OCI-LY7 (cell line): ENCODE results near the gene CSF1. TPM values are rescaled to one million over a fixed set of nuclear protein-coding genes. Genes with fewer than 3 reads are reported as not detected.

ENCODE experiments used
- BruUV-seq: library from RNA; stranded (reverse); fragments of 400-500 nt; replicated peaks from 2 replicates; lab custom pipeline; 2021; lab: Mats Ljungman, UMichigan
- CTCF ChIA-PET: fragments of 300-600 bp; sonication (Branson Sonifier 250); formaldehyde crosslinking; loops from one replicate; lab custom pipeline; 2022; ENCODE audit warnings: antibody characterized with exemption; ENCODE audit not compliant: unreplicated experiment; lab: Charles Lee
- POLR2A ChIA-PET: fragments of 300-600 bp; sonication (Branson Sonifier 250); formaldehyde crosslinking; loops from one replicate; lab custom pipeline; 2022; ENCODE audit warnings: antibody characterized with exemption; lab: Charles Lee
- DNase-seq: peaks from one replicate; pipeline ENCODE4 v3.0.0-alpha.2; 2015; ENCODE audit warnings: low spot score
- H2AFZ ChIP-seq: fragments of 200-600 bp; sonication (generic), shearing (Covaris generic); 2 replicates; pipeline ENCODE4 v1.6.1; 2014; ENCODE audit warnings: mild to moderate bottlenecking, antibody characterized with exemption, low read length, moderate library complexity
- H3K27ac ChIP-seq: fragments of 200-600 bp; sonication (generic); 2 replicates; pipeline ENCODE4 v1.5.1; 2014; ENCODE audit warnings: mixed run types, low read depth, mild to moderate bottlenecking, moderate library complexity, low read length, inconsistent platforms; ENCODE audit not compliant: poor library complexity, severe bottlenecking
- H3K36me3 ChIP-seq: fragments of 200-600 bp; sonication (generic); 2 replicates; pipeline ENCODE4 v1.6.1; 2014; ENCODE audit warnings: mild to moderate bottlenecking, antibody characterized with exemption, low read length, moderate library complexity, mixed read lengths; ENCODE audit not compliant: insufficient read depth
- H3K4me1 ChIP-seq: fragments of 200-600 bp; sonication (generic); 2 replicates; pipeline ENCODE4 v1.5.1; 2014; ENCODE audit warnings: mild to moderate bottlenecking, low read length; ENCODE audit not compliant: insufficient read depth, poor library complexity, severe bottlenecking
- H3K4me2 ChIP-seq: fragments of 200-600 bp; sonication (generic); 2 replicates; pipeline ENCODE4 v1.6.1; 2014; ENCODE audit warnings: mild to moderate bottlenecking, low read length
- H3K4me3 ChIP-seq: fragments of 200-600 bp; sonication (generic); 2 replicates; pipeline ENCODE4 v1.5.1; 2014; ENCODE audit warnings: mild to moderate bottlenecking, low read depth, low read length; ENCODE audit not compliant: poor library complexity, severe bottlenecking
- H3K79me2 ChIP-seq: fragments of 200-600 bp; sonication (generic); 2 replicates; pipeline ENCODE4 v1.6.1; 2016; ENCODE audit warnings: low read depth, mild to moderate bottlenecking, low read length, moderate library complexity, mixed read lengths; ENCODE audit not compliant: insufficient read depth
- H3K9me2 ChIP-seq: fragments of 200-600 bp; sonication (generic); 2 replicates; pipeline ENCODE4 v1.6.1; 2016; ENCODE audit warnings: mild to moderate bottlenecking, low read length, mixed read lengths; ENCODE audit not compliant: insufficient read depth
- H3K9me3 ChIP-seq: fragments of 200-600 bp; sonication (generic); 2 replicates; pipeline ENCODE4 v1.6.1; 2014; ENCODE audit warnings: mild to moderate bottlenecking, mixed run types, low read length, mixed read lengths
- H4K20me1 ChIP-seq: fragments of 200-600 bp; sonication (generic); 2 replicates; pipeline ENCODE4 v1.6.1; 2014; ENCODE audit warnings: mild to moderate bottlenecking, antibody characterized with exemption, low read length, moderate library complexity, mixed read lengths; ENCODE audit not compliant: insufficient read depth
- EZH2phosphoT487 ChIP-seq: fragments of 200-600 bp; sonication (generic); IDR thresholded peaks from 2 replicates; pipeline ENCODE4 v1.6.1; 2018; ENCODE audit warnings: low read depth, borderline replicate concordance, mild to moderate bottlenecking, mixed run types, antibody characterized with exemption, low read length, moderate library complexity, mixed read lengths
- intact Hi-C: fragments of 100-400 bp; cut with micrococcal nuclease; formaldehyde crosslinking; loops from one replicate; pipeline ENCODE4 v1.10.0; 2022; ENCODE audit not compliant: unreplicated experiment
- total RNA-seq, 2 experiments: library from RNA; depleted of rRNA in 1 of 2; stranded (reverse); fragments of >200 nt in 1 of 2; shearing (Covaris generic) in 1 of 2; gene quantifications; 2 replicates each; pipeline ENCODE4 v1.2.3, GENCODE V29; 2014 to 2022
- TF ChIP-seq, protein P1 (sequence below): fragments of 200-600 bp; sonication (generic); conservative IDR thresholded peaks from 2 replicates; pipeline ENCODE4 v1.5.1; 2014; ENCODE audit warnings: mild to moderate bottlenecking, antibody characterized with exemption, low read length, moderate library complexity, mixed read lengths

Gene CSF1
- total RNA-seq, 2 experiments from 2014 or later = not detected

DNA sequence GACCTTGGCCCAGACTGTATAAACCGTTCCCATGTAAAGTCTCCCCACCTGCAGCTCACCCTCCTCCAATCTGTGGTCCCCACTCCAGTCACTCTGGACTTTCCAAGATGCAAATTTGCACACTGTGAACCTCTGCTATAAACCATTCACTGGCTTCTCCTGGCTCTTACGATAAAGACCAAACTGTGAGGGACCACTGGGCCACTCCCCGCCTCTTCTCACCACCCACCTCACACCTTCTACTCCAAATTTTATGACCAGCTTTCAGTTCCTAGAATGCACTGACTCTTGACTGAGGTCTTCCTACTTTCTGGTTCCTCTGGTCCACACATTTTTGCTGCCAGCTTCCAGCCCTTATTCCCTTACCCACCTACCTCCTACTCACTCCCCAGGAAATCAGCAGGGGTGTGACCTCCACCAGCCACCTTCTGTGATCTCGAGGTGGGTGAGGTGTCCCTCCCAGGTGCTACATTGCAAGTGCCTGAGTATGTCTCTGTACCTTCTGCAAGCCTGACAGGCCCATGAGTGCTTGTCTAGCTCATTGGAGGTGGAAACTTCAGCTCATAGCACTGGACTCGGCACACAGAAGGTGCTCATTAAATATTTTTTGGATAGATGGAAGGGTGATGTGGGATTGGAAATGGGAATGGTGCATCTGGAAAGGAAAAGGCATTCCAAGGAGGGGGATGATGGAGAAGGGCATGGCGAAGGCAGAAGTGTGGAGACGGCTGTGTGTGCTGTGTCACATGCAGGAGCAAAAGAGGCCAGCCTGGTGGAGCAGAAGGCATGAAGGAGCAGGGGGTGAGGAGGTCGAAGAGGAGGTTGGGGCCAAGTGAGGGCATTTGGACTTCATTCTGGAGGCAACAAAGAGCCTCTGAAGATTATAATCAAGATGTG lies 15.6 kb upstream of the CSF1 start:
- no peak overlapping the region for H3K27ac ChIP-seq
- intact Hi-C loops = no loop called here
- no TSS peak for BruUV-seq
- H3K4me1 ChIP-seq = peaks cover 9% of the 10 kb centered on the region
- no peaks in the 10 kb centered on the region for H3K79me2 ChIP-seq
- H3K4me2 ChIP-seq = no peak overlapping the region
- POLR2A ChIA-PET = no interaction called here
- no peaks in the 10 kb centered on the region for H3K9me2 ChIP-seq
- CTCF ChIA-PET = no interaction called here
- no peak for TF ChIP-seq EZH2phosphoT487
- TF ChIP-seq, protein P1, sequence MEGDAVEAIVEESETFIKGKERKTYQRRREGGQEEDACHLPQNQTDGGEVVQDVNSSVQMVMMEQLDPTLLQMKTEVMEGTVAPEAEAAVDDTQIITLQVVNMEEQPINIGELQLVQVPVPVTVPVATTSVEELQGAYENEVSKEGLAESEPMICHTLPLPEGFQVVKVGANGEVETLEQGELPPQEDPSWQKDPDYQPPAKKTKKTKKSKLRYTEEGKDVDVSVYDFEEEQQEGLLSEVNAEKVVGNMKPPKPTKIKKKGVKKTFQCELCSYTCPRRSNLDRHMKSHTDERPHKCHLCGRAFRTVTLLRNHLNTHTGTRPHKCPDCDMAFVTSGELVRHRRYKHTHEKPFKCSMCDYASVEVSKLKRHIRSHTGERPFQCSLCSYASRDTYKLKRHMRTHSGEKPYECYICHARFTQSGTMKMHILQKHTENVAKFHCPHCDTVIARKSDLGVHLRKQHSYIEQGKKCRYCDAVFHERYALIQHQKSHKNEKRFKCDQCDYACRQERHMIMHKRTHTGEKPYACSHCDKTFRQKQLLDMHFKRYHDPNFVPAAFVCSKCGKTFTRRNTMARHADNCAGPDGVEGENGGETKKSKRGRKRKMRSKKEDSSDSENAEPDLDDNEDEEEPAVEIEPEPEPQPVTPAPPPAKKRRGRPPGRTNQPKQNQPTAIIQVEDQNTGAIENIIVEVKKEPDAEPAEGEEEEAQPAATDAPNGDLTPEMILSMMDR = no peak
- no peak overlapping the region for H2AFZ ChIP-seq
- no peak overlapping the region for H3K4me3 ChIP-seq
- no peaks in the 10 kb centered on the region for H3K9me3 ChIP-seq
- DNase-seq = no peak
- no peaks in the 10 kb centered on the region for H4K20me1 ChIP-seq
- H3K36me3 ChIP-seq = no peaks in the 10 kb centered on the region

DNA sequence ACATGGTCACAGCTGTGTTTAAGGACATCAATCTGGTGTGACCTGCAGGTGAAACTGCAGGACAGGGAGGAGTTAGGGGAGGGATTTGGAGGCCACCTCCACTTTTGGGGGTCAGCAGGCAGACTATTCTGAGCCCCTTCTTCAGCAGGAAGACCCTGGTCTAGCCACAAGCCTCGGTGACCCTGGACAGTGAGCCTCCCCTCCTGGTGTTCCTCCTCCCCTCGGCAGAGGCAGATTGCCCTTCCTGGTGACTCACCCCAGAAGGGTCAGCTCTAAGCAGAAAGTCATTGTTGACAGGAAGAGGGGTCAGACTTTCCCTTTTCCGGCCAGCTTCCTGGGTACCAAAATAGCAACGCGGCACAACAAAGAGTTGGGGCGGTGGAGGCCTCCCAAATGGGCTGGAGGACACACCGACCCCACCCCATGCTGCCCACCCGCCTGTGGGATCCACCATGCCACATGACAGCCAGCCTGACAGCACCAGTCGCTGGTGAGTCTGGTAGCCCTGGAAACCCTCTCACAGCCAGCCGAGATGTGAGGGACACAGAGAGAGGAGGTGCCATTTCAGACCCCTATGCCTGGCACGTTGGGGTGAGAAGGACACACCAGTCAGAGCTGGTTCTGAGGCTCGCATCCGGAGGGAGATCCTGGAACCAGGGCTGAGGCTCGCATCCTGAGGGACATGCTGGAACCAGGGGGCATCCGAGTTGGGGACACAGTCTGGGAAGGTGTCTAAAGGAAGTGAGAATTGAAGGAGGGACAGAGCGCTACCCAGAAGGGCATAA lies 14.7 kb upstream of the CSF1 start:
- CTCF ChIA-PET = no interaction called here

More for the DNA sequence above, 14.7 kb upstream of the CSF1 start:
- Histone ChIP-seq H4K20me1 (no peaks in the 10 kb centered on the region), H3K79me2 (no peaks in the 10 kb centered on the region), H3K4me3 (no peak overlapping the region), H3K4me1 (peaks cover 9% of the 10 kb centered on the region), H3K36me3 (no peaks in the 10 kb centered on the region), H3K4me2 (no peak overlapping the region), H3K9me3 (no peaks in the 10 kb centered on the region), H3K9me2 (no peaks in the 10 kb centered on the region), H3K27ac (no peak overlapping the region), H2AFZ (no peak overlapping the region)
- POLR2A ChIA-PET = interaction anchor here (0.6 kb wide), 1 partner anchor 25 kb away, joined by 3 read pairs; no protein-coding TSS in a partner anchor
- TF ChIP-seq, protein P1 = no peak
- TF ChIP-seq EZH2phosphoT487 = no peak
- intact Hi-C loops = no loop called here
- no peak for DNase-seq
- BruUV-seq = no TSS peak
